Pancreas (tissue), 10 donors: ENCODE data around the gene GRB7. TPM values are rescaled to one million over a fixed set of nuclear protein-coding genes. Genes with fewer than 3 reads are reported as not detected.
A peak's percentile ranks its signal among the peaks of the same experiment; 100 is the strongest.

Experiments used
- ATAC-seq, 4 donors: fragments of 200-7000 bp; cut with Tn5 transposase; one replicate each; pipeline versions ENCODE4 v1.8.0 to v1.9.1; 2020; ENCODE audit warnings: mild to moderate bottlenecking in 4 of 4, moderate library complexity in 4 of 4
- DNase-seq, 6 donors: peaks; one replicate each; pipeline ENCODE4 v3.0.0-alpha.2; 2020
- FAIRE-seq: peaks from 2 replicates; lab custom pipeline; 2012; peaks lifted over from hg19 to GRCh38; lab: Jason Lieb, UNC
- H3K27ac ChIP-seq, 4 donors: fragments of 200-600 bp; sonication (generic); 1 replicate in 3 of 4; 2 replicates in 1 of 4; pipeline versions ENCODE4 v1.5.0 to v1.8.0; 2020
- H3K27me3 ChIP-seq, 4 donors: fragments of 200-600 bp; one replicate each; pipeline ENCODE4 v1.8.0; 2021
- H3K36me3 ChIP-seq, 3 donors: fragments of 200-600 bp; sonication (generic) in 1 of 3; one replicate each; pipeline versions ENCODE4 v1.5.0 to v1.8.0; 2020 to 2021
- H3K4me1 ChIP-seq, 3 donors: fragments of 200-600 bp; one replicate each; pipeline ENCODE4 v1.8.0; 2021
- H3K4me3 ChIP-seq, 4 donors: fragments of 200-600 bp; sonication (generic) in 2 of 4; one replicate each; pipeline versions ENCODE4 v1.5.0 to v1.8.0; 2020 to 2021
- H3K9me3 ChIP-seq, 4 donors: fragments of 200-600 bp; one replicate each; pipeline ENCODE4 v1.8.0; 2021
- CTCF ChIP-seq, 4 donors: fragments of 200-600 bp; sonication (generic) in 3 of 4; IDR thresholded peaks; one replicate each; pipeline versions ENCODE4 v1.5.0 to v1.8.0; 2021; ENCODE audit warnings: antibody characterized with exemption in 4 of 4
- WGBS, 2 donors: extraction: QIAGEN DNeasy Blood & Tissue Kit; methylation state at CpG; one replicate each; pipeline ENCODE4 v1.1.7; 2013; 5-methylcytosine and 5-hydroxymethylcytosine counted together
- intact Hi-C, 3 donors: fragments of 100-400 bp; cut with DNase I; formaldehyde crosslinking; loops; one replicate each; pipeline versions ENCODE4 v1.11.1 to v1.14.2; 2022
- polyA plus RNA-seq, 2 donors: library from polyadenylated mRNA; stranded (reverse); fragments of 200-250 nt; gene quantifications; one replicate each; pipeline ENCODE4 v1.2.3, GENCODE V29; 2013
- total RNA-seq, 6 donors: library from RNA; stranded (reverse); fragmentation: NEBNext Ultra II Directional in 4 of 6; extraction: Animal tissue kit (Norgen Biotek cat#: 25700) in 4 of 6; gene quantifications; one replicate each; pipeline versions ENCODE4 v1.2.1 to v1.2.4, GENCODE V29; 2021 to 2023
- donor health status: healthy with polysubstance abuse.
- donor health status: DM: no; HTN: no; CAD: no; lungs with moderate emphysema.
- donor health status: DM: no; HTN: no; CAD: no.
- donor health status: control.
- donor health status: control.
- donor health status: Bipolar disorder and iron deficiency.
- donor health status: DM: yes; HTN: yes; CAD: no.
- donor health status: DM: no; HTN: no; CAD: no.
- donor health status: DM: no; HTN: no; CAD: no.
- donor health status: DM: yes; HTN: yes; CAD: no.

GRB7 gene
- total and polyA plus RNA-seq, 8 donors: 17.8 to 64.4 (median 32.4) TPM

GRCh38 chr17:39701012-39701783 is 36.5 kb upstream of the GRB7 start:
- DNase-seq (peak in 1 of 6 donors; percentile 34), ATAC-seq (peak in 1 of 4 donors; percentile 7), FAIRE-seq (no peak)
- TF ChIP-seq CTCF (IDR thresholded peaks at IDR 0.05): no peak
- Histone ChIP-seq H3K4me3 (peak overlapping the region in 3 of 4 donors; percentile 79 to 93 (median 88)), H3K27ac (peak overlapping the region; percentile 83 to 93 (median 92)), H3K36me3 (no peaks in the 10 kb centered on the region), H3K9me3 (no peaks in the 10 kb centered on the region), H3K4me1 (peaks cover 18 to 40% (median 29%) of the 10 kb centered on the region in 3 donors), H3K27me3 (no peaks in the 10 kb centered on the region)
- intact Hi-C loops: no loop called here
- WGBS, 2 donors: 17 to 19% methylated on average over 10 of the region's 10 CpGs

GRCh38 chr17:39701784-39702422 is 35.8 kb upstream of the GRB7 start:
- ATAC-seq (no peak), FAIRE-seq (no peak)

GRCh38 chr17:39702901-39703893 is 34.5 kb upstream of the GRB7 start:
- DNase-seq: no peak
- ATAC-seq: no peak
- H3K27me3 ChIP-seq: no peaks in the 10 kb centered on the region
- H3K4me3 ChIP-seq: no peak overlapping the region
- H3K9me3 ChIP-seq: no peaks in the 10 kb centered on the region
- TF ChIP-seq CTCF (IDR thresholded peaks at IDR 0.05): no peak
- peaks cover 0 to 2% (median under 1%) of the 10 kb centered on the region in 3 donors for H3K36me3 ChIP-seq
- peak overlapping the region in 3 of 4 donors; percentile 11 to 96 (median 94) for H3K27ac ChIP-seq
- WGBS, 2 donors: 46 to 49% methylated on average over 12 of the region's 12 CpGs
- no peak for FAIRE-seq
- H3K4me1 ChIP-seq: peaks cover 30 to 57% (median 44%) of the 10 kb centered on the region in 3 donors
- intact Hi-C loops: no loop called here

More at GRCh38 chr17:39701784-39702422, 35.8 kb upstream of the GRB7 start:
- WGBS, 2 donors: 60 to 74% methylated on average over 4 of the region's 4 CpGs
- H3K27ac ChIP-seq: peak overlapping the region in 2 of 4 donors; percentile 93
- no peaks in the 10 kb centered on the region for H3K27me3 ChIP-seq
- peaks cover 25 to 47% (median 36%) of the 10 kb centered on the region in 3 donors for H3K4me1 ChIP-seq
- no peak for TF ChIP-seq CTCF (IDR thresholded peaks at IDR 0.05)
- peak overlapping the region in 2 of 4 donors; percentile 88 to 93 for H3K4me3 ChIP-seq
- DNase-seq: no peak
- H3K9me3 ChIP-seq: no peaks in the 10 kb centered on the region
- intact Hi-C loops: no loop called here
- H3K36me3 ChIP-seq: no peaks in the 10 kb centered on the region

- H3K4me1 ChIP-seq: peaks cover 30 to 57% (median 44%) of the 10 kb centered on the region in 3 donors
- peaks cover 0 to 9% (median 3%) of the 10 kb centered on the region in 3 donors for H3K36me3 ChIP-seq
- H3K9me3 ChIP-seq: no peaks in the 10 kb centered on the region
- 69% methylated on average over 5 of the region's 5 CpGs for WGBS, 2 donors
- ATAC-seq (no peak), DNase-seq (no peak), FAIRE-seq (no peak)
- no peaks in the 10 kb centered on the region for H3K27me3 ChIP-seq
- H3K27ac ChIP-seq: peak overlapping the region; percentile 11 to 96 (median 94)
- intact Hi-C loops: no loop called here
- no peak overlapping the region for H3K4me3 ChIP-seq
- TF ChIP-seq CTCF (IDR thresholded peaks at IDR 0.05): no peak
Measured at GRCh38 chr17:39703913-39704312, 33.8 kb upstream of the GRB7 start.
